H1 (cell line): ENCODE data around the gene POLR2F. TPM values are rescaled to one million over a fixed set of nuclear protein-coding genes. Genes with fewer than 3 reads are reported as not detected.

ENCODE experiments used
- CTCF ChIA-PET: fragments of 300-600 bp; sonication (Branson Sonifier 250); formaldehyde crosslinking; loops from one replicate; lab custom pipeline; 2021; ENCODE audit not compliant: partially characterized antibody; lab: Charles Lee
- POLR2A ChIA-PET: fragments of 300-600 bp; sonication (Branson Sonifier 250); formaldehyde crosslinking; loops from one replicate; lab custom pipeline; 2021; ENCODE audit warnings: inconsistent platforms; ENCODE audit not compliant: partially characterized antibody; lab: Charles Lee
- DNase-seq, 2 experiments: peaks; one replicate each; pipeline versions ENCODE4 v3.0.0 to v3.0.0-alpha.2; 2010 to 2022; ENCODE audit warnings: low spot score in 2 of 2, low read depth in 1 of 2, mixed read lengths in 1 of 2
- FAIRE-seq: peaks from 2 replicates; lab custom pipeline; 2011; peaks lifted over from hg19 to GRCh38; lab: Jason Lieb, UNC
- H2AFZ ChIP-seq: 2 replicates; pipeline ENCODE4 v1.8.1; 2012; ENCODE audit warnings: low read length, inconsistent platforms
- H2AK5ac ChIP-seq: 2 replicates; pipeline ENCODE4 v1.6.1; 2013; ENCODE audit warnings: low read depth, low read length
- H2BK120ac ChIP-seq: replicated peaks from 2 replicates; pipeline ENCODE3; 2013; ENCODE audit warnings: low read depth, low read length, inconsistent platforms
- H2BK12ac ChIP-seq: 2 replicates; pipeline ENCODE4 v1.6.1; 2013; ENCODE audit warnings: low read depth, low read length
- H2BK15ac ChIP-seq: 2 replicates; pipeline ENCODE4 v1.6.1; 2013; ENCODE audit warnings: low read length
- H2BK20ac ChIP-seq: 2 replicates; pipeline ENCODE4 v1.6.1; 2013; ENCODE audit warnings: low read length
- H2BK5ac ChIP-seq: 2 replicates; pipeline ENCODE4 v1.6.1; 2013; ENCODE audit warnings: low read depth, low read length
- H3K14ac ChIP-seq: 2 replicates; pipeline ENCODE4 v1.6.1; 2013; ENCODE audit warnings: inconsistent platforms; ENCODE audit not compliant: insufficient read length
- H3K18ac ChIP-seq: 2 replicates; pipeline ENCODE4 v1.6.1; 2013; ENCODE audit warnings: low read length; ENCODE audit errors: extremely low read depth
- H3K23ac ChIP-seq: 2 replicates; pipeline ENCODE4 v1.6.1; 2013; ENCODE audit warnings: inconsistent platforms; ENCODE audit not compliant: insufficient read length
- H3K23me2 ChIP-seq: 2 replicates; pipeline ENCODE4 v1.6.1; 2013; ENCODE audit warnings: low read depth, low read length
- H3K27ac ChIP-seq: 2 replicates; pipeline ENCODE4 v1.6.1; 2011; ENCODE audit warnings: low read depth, low read length, inconsistent platforms
- H3K27me3 ChIP-seq, 4 experiments: replicated peaks in 1 of 4; 1 replicate in 1 of 4; 2 replicates in 3 of 4; pipeline versions ENCODE4 v1.6.1 to v1.8.1; 2011 to 2013; ENCODE audit warnings: low read length in 3 of 4, mild to moderate bottlenecking in 3 of 4, inconsistent platforms in 2 of 4, mixed read lengths in 2 of 4, moderate library complexity in 1 of 4; ENCODE audit not compliant: control insufficient read depth in 3 of 4, insufficient read depth in 3 of 4; ENCODE audit errors: extremely low read depth in 1 of 4
- H3K36me3 ChIP-seq, 4 experiments: 2 replicates each; pipeline versions ENCODE4 v1.6.1 to v1.8.1; 2011 to 2013; ENCODE audit warnings: mild to moderate bottlenecking in 4 of 4, low read length in 3 of 4, moderate library complexity in 2 of 4, control low read depth in 1 of 4, inconsistent platforms in 1 of 4; ENCODE audit not compliant: insufficient read depth in 4 of 4, control insufficient read depth in 2 of 4
- H3K4ac ChIP-seq: replicated peaks from 2 replicates; pipeline ENCODE3; 2013; ENCODE audit warnings: low read length, low read depth, mixed read lengths, inconsistent platforms; ENCODE audit not compliant: insufficient read length
- H3K4me1 ChIP-seq, 4 experiments: replicated peaks in 1 of 4; 1 replicate in 1 of 4; 2 replicates in 3 of 4; pipeline versions ENCODE4 v1.6.1 to v1.8.1; 2011 to 2013; ENCODE audit warnings: low read length in 3 of 4, inconsistent platforms in 2 of 4, mixed read lengths in 1 of 4; ENCODE audit not compliant: insufficient read depth in 4 of 4, control insufficient read depth in 3 of 4
- H3K4me2 ChIP-seq, 2 experiments: 2 replicates each; pipeline versions ENCODE4 v1.6.1 to v1.8.1; 2011 to 2013; ENCODE audit warnings: low read depth in 2 of 2, low read length in 2 of 2, control low read depth in 1 of 2, inconsistent platforms in 1 of 2, mild to moderate bottlenecking in 1 of 2; ENCODE audit not compliant: insufficient read depth in 1 of 2
- H3K4me3 ChIP-seq, 4 experiments: fragments of 200-600, 300-600 bp in 1 of 4; sonication (generic), shearing (Covaris generic), sonication (Bioruptor Twin) in 1 of 4; 2 replicates each; pipeline versions ENCODE4 v1.5.1 to v1.8.1; 2011 to 2016; ENCODE audit warnings: low read length in 4 of 4, low read depth in 3 of 4, control low read depth in 2 of 4, inconsistent platforms in 2 of 4, mild to moderate bottlenecking in 2 of 4, mixed read lengths in 1 of 4, moderate library complexity in 1 of 4; ENCODE audit not compliant: insufficient read depth in 2 of 4; ENCODE audit errors: extremely low read depth in 1 of 4
- H3K56ac ChIP-seq: replicated peaks from 2 replicates; pipeline ENCODE3; 2013; ENCODE audit warnings: low read depth, mild to moderate bottlenecking, mixed read lengths, low read length, inconsistent platforms; ENCODE audit not compliant: insufficient read length
- H3K79me1 ChIP-seq: 2 replicates; pipeline ENCODE4 v1.6.1; 2013; ENCODE audit warnings: low read depth, low read length, control low read depth
- H3K79me2 ChIP-seq, 2 experiments: 2 replicates each; pipeline versions ENCODE4 v1.6.1 to v1.8.1; 2012 to 2013; ENCODE audit warnings: low read length in 2 of 2, mild to moderate bottlenecking in 2 of 2, inconsistent platforms in 1 of 2; ENCODE audit not compliant: insufficient read depth in 2 of 2, control insufficient read depth in 1 of 2
- H3K9ac ChIP-seq, 4 experiments: replicated peaks in 1 of 4; 1 replicate in 1 of 4; 2 replicates in 3 of 4; pipeline versions ENCODE4 v1.6.1 to v1.8.1; 2011 to 2013; ENCODE audit warnings: low read depth in 3 of 4, low read length in 3 of 4, control low read depth in 2 of 4, mild to moderate bottlenecking in 2 of 4, moderate library complexity in 2 of 4, inconsistent platforms in 1 of 4; ENCODE audit errors: extremely low read depth in 1 of 4
- H3K9me3 ChIP-seq, 2 experiments: 2 replicates each; pipeline versions ENCODE4 v1.6.1 to v1.8.1; 2012 to 2013; ENCODE audit warnings: mild to moderate bottlenecking in 2 of 2, moderate library complexity in 2 of 2, control low read depth in 1 of 2, inconsistent platforms in 1 of 2, low read depth in 1 of 2, low read length in 1 of 2, mixed read lengths in 1 of 2; ENCODE audit not compliant: insufficient read depth in 2 of 2
- H4K20me1 ChIP-seq, 2 experiments: replicated peaks in 1 of 2; 2 replicates each; pipeline versions ENCODE3 to v1.8.1; 2011 to 2013; ENCODE audit warnings: inconsistent platforms in 2 of 2, low read length in 2 of 2, mild to moderate bottlenecking in 1 of 2; ENCODE audit not compliant: insufficient read depth in 2 of 2, control insufficient read depth in 1 of 2
- H4K5ac ChIP-seq: 2 replicates; pipeline ENCODE4 v1.6.1; 2013; ENCODE audit warnings: low read length, low read depth, mixed read lengths, inconsistent platforms; ENCODE audit not compliant: insufficient read length
- H4K8ac ChIP-seq: 2 replicates; pipeline ENCODE4 v1.8.0; 2013; ENCODE audit warnings: mild to moderate bottlenecking, moderate library complexity, low read length, inconsistent platforms; ENCODE audit not compliant: insufficient read depth; ENCODE audit errors: extremely low read depth
- H4K91ac ChIP-seq: replicated peaks from 2 replicates; pipeline ENCODE3; 2013; ENCODE audit warnings: low read length, mixed read lengths, inconsistent platforms; ENCODE audit not compliant: insufficient read length
- CHD1 ChIP-seq: IDR thresholded peaks from 2 replicates; pipeline ENCODE4 v1.6.1; 2012; ENCODE audit warnings: low read depth, low read length, improper control_type of control experiment
- CREB1 ChIP-seq: IDR thresholded peaks from 2 replicates; pipeline ENCODE4 v1.6.1; 2012; ENCODE audit warnings: inconsistent platforms
- EGR1 ChIP-seq: IDR thresholded peaks from 2 replicates; pipeline ENCODE4 v1.6.1; 2011; ENCODE audit warnings: low read depth, low read length, borderline replicate concordance
- MAX ChIP-seq: IDR thresholded peaks from 2 replicates; pipeline ENCODE4 v1.6.1; 2012; ENCODE audit warnings: inconsistent platforms
- PHF8 ChIP-seq: fragments of 200-600 bp; sonication (generic); conservative IDR thresholded peaks from 2 replicates; pipeline ENCODE4 v1.7.1; 2012; ENCODE audit warnings: low read depth, mild to moderate bottlenecking, inconsistent platforms, low read length, moderate library complexity
- POLR2A ChIP-seq, 2 experiments: IDR thresholded peaks; 1 replicate in 1 of 2; 2 replicates in 1 of 2; pipeline ENCODE4 v1.6.1; 2011; ENCODE audit warnings: low read depth in 2 of 2, low read length in 2 of 2, mild to moderate bottlenecking in 2 of 2; ENCODE audit errors: control extremely low read depth in 1 of 2
- POLR2AphosphoS5 ChIP-seq: IDR thresholded peaks from 2 replicates; pipeline ENCODE4 v1.6.1; 2011; ENCODE audit warnings: low read depth, low read length
- POU5F1 ChIP-seq: IDR thresholded peaks from 2 replicates; pipeline ENCODE4 v1.6.1; 2011; ENCODE audit warnings: low read depth, mild to moderate bottlenecking, low read length, moderate library complexity
- RNF2 ChIP-seq: fragments of 200-900, 300-1000 bp; sonication (generic); IDR thresholded peaks from 2 replicates; pipeline ENCODE4 v1.7.1; 2016; ENCODE audit warnings: borderline replicate concordance, low read depth, mild to moderate bottlenecking, antibody characterized with exemption, low read length; ENCODE audit not compliant: poor library complexity, severe bottlenecking; ENCODE audit errors: missing control alignments
- RXRA ChIP-seq: IDR thresholded peaks from 2 replicates; pipeline ENCODE4 v1.6.1; 2011; ENCODE audit warnings: low read depth, mild to moderate bottlenecking, low read length, moderate library complexity; ENCODE audit not compliant: insufficient read depth
- SIN3A ChIP-seq, 2 experiments: IDR thresholded peaks in 1 of 2; conservative IDR thresholded peaks in 1 of 2; 2 replicates each; pipeline ENCODE4 v1.6.1; 2011 to 2012; ENCODE audit warnings: low read length in 2 of 2, improper control_type of control experiment in 1 of 2, low read depth in 1 of 2, mild to moderate bottlenecking in 1 of 2
- SRF ChIP-seq: IDR thresholded peaks from 2 replicates; pipeline ENCODE4 v1.6.1; 2011; ENCODE audit warnings: mild to moderate bottlenecking, low read depth, low read length, moderate library complexity
- TCF12 ChIP-seq: IDR thresholded peaks from 2 replicates; pipeline ENCODE4 v1.6.1; 2011; ENCODE audit warnings: low read depth, mild to moderate bottlenecking, low read length
- WGBS, 2 experiments: shearing (Covaris generic) in 1 of 2; methylation state at CpG; one replicate each; pipeline versions ENCODE4 v1.1.6 to v1.1.7; 2013 to 2015; ENCODE audit warnings: low lambda C conversion rate in 2 of 2, mixed read lengths in 2 of 2, inconsistent platforms in 1 of 2, low coverage in 1 of 2, missing lambda C conversion rate in 1 of 2; ENCODE audit not compliant: insufficient replicate concordance in 2 of 2, insufficient coverage in 1 of 2, insufficient read length in 1 of 2; ENCODE audit errors: extremely low coverage in 1 of 2, missing lambda C conversion rate in 1 of 2; 5-methylcytosine and 5-hydroxymethylcytosine counted together
- polyA plus RNA-seq, 7 experiments: library from polyadenylated mRNA; depleted of rRNA in 3 of 7; stranded (reverse) in 5 of 7; unstranded in 2 of 7; fragments of >200 nt in 5 of 7; fragments of 200-250 nt in 2 of 7; gene quantifications; 1 replicate in 5 of 7; 2 replicates in 1 of 7; 4 replicates in 1 of 7; pipeline versions ENCODE4 v1.2.1 to v1.2.3, GENCODE V29; 2011 to 2013; ENCODE audit warnings: missing spikeins in 2 of 7, mixed read lengths in 2 of 7
- total RNA-seq: library from RNA; stranded (reverse); fragmentation: NEBNext Ultra II Directional; extraction: Animal tissue kit (Norgen Biotek cat#: 25700); gene quantifications from 2 replicates; pipeline ENCODE4 v1.2.1, GENCODE V29; 2021

The POLR2F gene
- total and polyA plus RNA-seq, 2 of the 8 experiments (the other 6 are each of a cell fraction or from before 2014, with no cell fraction given), result 150 to 176 TPM

- POLR2A ChIA-PET, result no interaction called here
- H4K8ac ChIP-seq, result no peak overlapping the region; the same call in none of the 2 replicates
- CTCF ChIA-PET, result interaction anchor here (0.6 to 3.5 kb wide), 5 partner anchors 25 to 255 kb away, joined by 3 to 17 read pairs (median 4); no protein-coding TSS in a partner anchor
- H2AFZ ChIP-seq, result no peak overlapping the region
- WGBS, 2 experiments, result 87% methylated on average over 5 of the region's 5 CpGs; no CpG with 5 or more reads in 1 of the 2 experiments
- H3K4me1 ChIP-seq, result peaks cover 0 to 6% (median 0%) of the 10 kb centered on the region in 4 experiments; a peak in 3 of 7 replicates
- H3K79me2 ChIP-seq, result no peaks in the 10 kb centered on the region
- no peak overlapping the region for H3K23ac ChIP-seq
- H2BK5ac ChIP-seq, result no peak overlapping the region
- H3K79me1 ChIP-seq, result no peaks in the 10 kb centered on the region
- no peaks in the 10 kb centered on the region; a peak in 1 of 8 replicates for H3K36me3 ChIP-seq
- no peak for FAIRE-seq
- no peak overlapping the region for H2AK5ac ChIP-seq
- DNase-seq, result no peak
- no peak overlapping the region for H3K27ac ChIP-seq
- H4K20me1 ChIP-seq, result no peaks in the 10 kb centered on the region
- H3K56ac ChIP-seq, result no peak overlapping the region
- H2BK15ac ChIP-seq, result no peak overlapping the region
- H3K4ac ChIP-seq, result no peak overlapping the region
- H3K27me3 ChIP-seq, result peaks cover 0 to 3% (median 0%) of the 10 kb centered on the region in 4 experiments; a peak in 3 of 7 replicates
- H4K91ac ChIP-seq, result no peak overlapping the region
- H4K5ac ChIP-seq, result no peak overlapping the region
- no peak overlapping the region; the same call in 1 of the 2 replicates for H3K18ac ChIP-seq
- H3K4me3 ChIP-seq, result no peak overlapping the region
- H3K14ac ChIP-seq, result no peak overlapping the region
- H3K9ac ChIP-seq, result no peak overlapping the region
- H3K9me3 ChIP-seq, result no peaks in the 10 kb centered on the region
- TF ChIP-seq POLR2AphosphoS5 (no peak), PHF8 (no peak), RXRA (no peak), POLR2A (IDR thresholded peaks at IDR 0.05; ENCODE audit: control extremely low read depth in 1 of 2, low read depth in 2 of 2, low read length in 2 of 2) (no peak), TCF12 (no peak), POU5F1 (no peak), SRF (no peak), EGR1 (no peak), RNF2 (no peak), CREB1 (no peak), SIN3A (conservative IDR thresholded peaks at IDR 0.05 in 1 of 2, IDR thresholded peaks at IDR 0.05 in 1 of 2; ENCODE audit: low read depth in 1 of 2, low read length in 2 of 2) (no peak), CHD1 (no peak), MAX (no peak)
- no peak overlapping the region for H3K4me2 ChIP-seq
- H2BK120ac ChIP-seq, result no peak overlapping the region
- no peak overlapping the region for H2BK20ac ChIP-seq
- H3K23me2 ChIP-seq, result no peaks in the 10 kb centered on the region
- no peak overlapping the region for H2BK12ac ChIP-seq
Measured at GRCh38 chr22:37990301-37990700, 36.8 kb downstream of the POLR2F start.
